Progenitor cell of endocrine pancreas (in vitro differentiated cells): ENCODE data around the gene SYNPO2. TPM values are rescaled to one million over a fixed set of nuclear protein-coding genes. Genes with fewer than 3 reads are reported as not detected.
"Not testable (repeated sequence)": the region's sequence is repeated elsewhere in the genome, so short reads cannot be mapped to it uniquely, and the experiment has no call there.

ENCODE experiments used
- DNase-seq: peaks from one replicate; pipeline ENCODE4 v3.0.0; 2021; ENCODE audit warnings: low spot score; ENCODE audit not compliant: unreplicated experiment
- H3K27ac Mint-ChIP-seq: 2 replicates; pipeline ENCODE4 v1.8.0; 2021; ENCODE audit warnings: mild to moderate bottlenecking, moderate library complexity, mixed read lengths
- H3K27me3 Mint-ChIP-seq: 2 replicates; pipeline ENCODE4 v1.8.0; 2021; ENCODE audit warnings: mixed read lengths
- H3K36me3 Mint-ChIP-seq: 2 replicates; pipeline ENCODE4 v1.8.0; 2022; ENCODE audit warnings: mixed read lengths; ENCODE audit not compliant: insufficient read depth
- H3K4me1 Mint-ChIP-seq: 2 replicates; pipeline ENCODE4 v1.8.0; 2021; ENCODE audit warnings: low read depth, mixed read lengths
- H3K4me3 Mint-ChIP-seq: 2 replicates; pipeline ENCODE4 v1.8.0; 2021; ENCODE audit warnings: low read depth, mild to moderate bottlenecking, moderate library complexity, mixed read lengths
- H3K9me3 Mint-ChIP-seq: 2 replicates; pipeline ENCODE4 v1.8.0; 2021; ENCODE audit warnings: low read depth, mixed read lengths
- CTCF ChIP-seq: fragments of 200-600 bp; sonication (generic); IDR thresholded peaks from one replicate; pipeline ENCODE4 v1.5.0; 2021; ENCODE audit warnings: antibody characterized with exemption, mild to moderate bottlenecking; ENCODE audit not compliant: unreplicated experiment
- total RNA-seq: library from RNA; stranded (reverse); gene quantifications from 2 replicates; pipeline ENCODE4 v1.2.1, GENCODE V29; 2021

Gene SYNPO2
- total RNA-seq, 1 donor from 2014 or later = 1.3 TPM

GRCh38 chr4:118969359-118969758 is 80.7 kb downstream of the SYNPO2 start:
- H3K4me1 Mint-ChIP-seq = peaks cover 4% of the 10 kb centered on the region

DNA sequence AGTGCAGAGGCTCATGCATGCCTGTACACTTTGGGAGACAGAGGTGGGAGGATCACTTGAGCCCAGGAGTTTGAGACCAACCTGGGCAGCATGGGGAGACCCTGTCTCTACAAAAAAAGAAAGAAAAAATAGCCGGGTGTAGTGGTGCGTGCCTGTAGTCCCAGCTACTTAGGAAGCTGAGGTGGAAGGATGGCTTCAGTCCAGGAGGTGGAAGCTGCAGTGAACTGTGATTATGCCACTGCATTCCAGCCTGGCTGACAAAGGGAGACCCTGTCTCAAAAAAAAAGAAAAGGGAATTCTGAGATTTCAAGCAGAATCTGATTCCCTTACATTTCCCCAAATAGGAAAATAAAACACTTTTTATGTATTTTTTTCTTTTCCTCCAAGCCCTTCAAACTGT is 83.5 kb downstream of the SYNPO2 start:
- Mint-ChIP-seq H3K36me3 (no peaks in the 10 kb centered on the region), H3K27me3 (no peaks in the 10 kb centered on the region), H3K9me3 (no peaks in the 10 kb centered on the region), H3K27ac (no peak overlapping the region), H3K4me1 (peaks cover 4% of the 10 kb centered on the region), H3K4me3 (no peak overlapping the region)
- no peak for TF ChIP-seq CTCF
- DNase-seq = no peak

More at GRCh38 chr4:118969359-118969758, 80.7 kb downstream of the SYNPO2 start:
- TF ChIP-seq CTCF = peak; percentile 56
- H3K9me3 Mint-ChIP-seq = no peaks in the 10 kb centered on the region
- H3K36me3 Mint-ChIP-seq = no peaks in the 10 kb centered on the region
- DNase-seq = no peak
- no peaks in the 10 kb centered on the region for H3K27me3 Mint-ChIP-seq
- no peak overlapping the region for H3K27ac Mint-ChIP-seq
- H3K4me3 Mint-ChIP-seq = no peak overlapping the region

DNA sequence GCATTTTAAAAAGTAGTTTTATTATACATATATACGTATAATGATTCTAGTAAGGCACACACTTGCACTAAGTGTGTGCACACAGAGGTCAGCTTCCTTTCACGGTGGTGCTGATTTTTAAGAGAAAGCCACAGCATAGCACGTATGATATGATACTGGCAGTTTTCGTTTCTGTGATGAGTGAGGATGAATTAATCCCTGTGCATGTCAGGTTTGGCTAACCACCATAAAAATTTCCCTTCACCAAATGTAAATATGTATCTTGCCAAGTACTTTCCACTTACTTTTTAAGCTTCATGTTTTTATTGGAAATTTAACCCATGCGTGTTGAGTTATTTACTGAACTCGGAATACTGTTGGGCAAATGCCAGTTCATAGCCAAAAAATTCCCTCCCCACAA is 84.6 kb downstream of the SYNPO2 start:
- Mint-ChIP-seq H3K9me3 (no peaks in the 10 kb centered on the region), H3K4me3 (no peak overlapping the region), H3K27me3 (no peaks in the 10 kb centered on the region), H3K4me1 (peaks cover 2% of the 10 kb centered on the region), H3K36me3 (no peaks in the 10 kb centered on the region), H3K27ac (no peak overlapping the region)
- no peak for DNase-seq
- no peak for TF ChIP-seq CTCF

GRCh38 chr4:118974758-118975157 is 86.1 kb downstream of the SYNPO2 start:
- Mint-ChIP-seq H3K9me3 (no peaks in the 10 kb centered on the region), H3K36me3 (no peaks in the 10 kb centered on the region), H3K27me3 (no peaks in the 10 kb centered on the region), H3K4me3 (no peak overlapping the region), H3K27ac (no peak overlapping the region), H3K4me1 (no peaks in the 10 kb centered on the region)
- DNase-seq = no peak
- no peak for TF ChIP-seq CTCF

DNA sequence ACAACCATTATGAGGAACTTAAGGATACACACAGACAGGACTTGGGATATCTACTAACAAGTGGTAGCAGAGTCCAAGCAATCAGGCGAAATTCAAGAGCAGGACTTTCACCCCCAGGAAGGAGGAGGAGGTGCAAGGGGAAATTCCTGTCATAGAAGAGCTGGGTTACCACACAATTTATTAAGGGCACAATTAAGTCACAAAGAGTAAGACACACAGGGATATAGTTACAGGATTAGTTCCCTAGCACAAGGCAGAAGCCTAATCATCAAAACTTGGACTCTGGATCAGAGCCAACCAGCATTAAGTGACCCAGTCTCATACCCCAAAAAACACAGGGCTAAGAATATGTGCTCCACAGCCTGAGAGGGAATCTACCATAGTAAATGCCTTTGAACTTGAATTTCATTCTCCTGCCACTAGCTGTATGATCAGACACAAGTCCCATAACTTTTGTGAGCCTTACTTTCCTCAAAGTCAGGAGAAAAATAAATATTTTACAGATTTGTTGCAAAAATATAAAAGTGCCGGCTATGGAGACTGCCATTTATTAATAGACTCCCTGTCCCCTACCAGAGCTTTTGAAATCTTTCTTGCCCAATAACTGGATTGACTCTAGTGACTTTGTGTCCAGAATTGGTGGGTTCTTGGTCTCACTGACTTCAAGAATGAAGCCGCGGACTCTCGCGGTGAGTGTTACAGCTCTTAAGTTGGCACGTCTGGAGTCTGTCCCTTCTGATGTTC is 87.0 kb downstream of the SYNPO2 start:
- Mint-ChIP-seq H3K36me3 (no peaks in the 10 kb centered on the region), H3K27ac (no peak overlapping the region), H3K4me3 (no peak overlapping the region), H3K27me3 (no peaks in the 10 kb centered on the region), H3K4me1 (no peaks in the 10 kb centered on the region), H3K9me3 (no peaks in the 10 kb centered on the region)
- no peak for DNase-seq
- no peak for TF ChIP-seq CTCF

DNA sequence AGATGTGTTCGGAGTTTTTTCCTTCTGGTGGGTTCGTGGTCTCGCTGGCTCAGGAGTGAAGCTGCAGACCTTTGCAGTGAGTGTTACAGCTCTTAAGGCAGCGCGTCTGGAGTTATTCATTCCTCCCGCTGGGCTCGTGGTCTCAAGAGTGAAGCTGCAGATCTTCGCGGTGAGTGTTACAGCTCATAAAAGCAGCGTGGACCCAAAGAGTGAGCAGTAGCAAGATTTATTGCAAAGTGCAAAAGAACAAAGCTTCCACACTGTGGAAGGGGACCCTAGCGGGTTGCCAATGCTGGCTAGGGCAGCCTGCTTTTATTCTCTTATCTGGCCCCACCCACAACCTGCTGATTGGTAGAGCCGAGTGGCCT is 87.5 kb downstream of the SYNPO2 start:
- not testable (repeated sequence) for H3K27me3 Mint-ChIP-seq, H3K36me3 Mint-ChIP-seq, H3K4me3 Mint-ChIP-seq, H3K27ac Mint-ChIP-seq, H3K4me1 Mint-ChIP-seq, H3K9me3 Mint-ChIP-seq, DNase-seq

- not testable (repeated sequence) for H3K4me1 Mint-ChIP-seq, H3K27me3 Mint-ChIP-seq, H3K36me3 Mint-ChIP-seq, H3K9me3 Mint-ChIP-seq, H3K4me3 Mint-ChIP-seq, DNase-seq, H3K27ac Mint-ChIP-seq
These were observed 88.4 kb downstream of the SYNPO2 start for GRCh38 chr4:118977100-118977499.
